Bronchial epithelial cell (primary cell): ENCODE measurements around the gene C19orf25. TPM values are rescaled to one million over a fixed set of nuclear protein-coding genes. Genes with fewer than 3 reads are reported as not detected.

Source experiments
- DNase-seq: peaks from one replicate; pipeline ENCODE4 v3.0.0-alpha.2; 2010; ENCODE audit warnings: low read depth
- FAIRE-seq: peaks from 2 replicates; lab custom pipeline; 2011; peaks lifted over from hg19 to GRCh38; lab: Jason Lieb, UNC
- H3K27me3 ChIP-seq: 2 replicates; pipeline ENCODE4 v1.5.1; 2011; ENCODE audit warnings: low read length; ENCODE audit not compliant: control insufficient read depth, insufficient read depth
- H3K36me3 ChIP-seq: 2 replicates; pipeline ENCODE4 v1.5.1; 2011; ENCODE audit warnings: low read length; ENCODE audit not compliant: control insufficient read depth, insufficient read depth
- H3K4me3 ChIP-seq: 2 replicates; pipeline ENCODE4 v1.5.1; 2011; ENCODE audit warnings: mild to moderate bottlenecking, low read depth, low read length, control low read depth
- total RNA-seq: library from RNA; depleted of rRNA; stranded (reverse); fragments of >200 nt; gene quantifications from 2 replicates; pipeline ENCODE4 v1.2.1, GENCODE V29; 2014
- TF ChIP-seq, protein P1 (sequence below): IDR thresholded peaks from 2 replicates; pipeline ENCODE4 v1.5.1; 2011; ENCODE audit warnings: mild to moderate bottlenecking, moderate library complexity, low read length, control low read depth, inconsistent platforms; ENCODE audit not compliant: insufficient read depth, severe bottlenecking

C19orf25 gene
- total RNA-seq, 1 donor from 2014 or later, result 24.7 TPM

DNA sequence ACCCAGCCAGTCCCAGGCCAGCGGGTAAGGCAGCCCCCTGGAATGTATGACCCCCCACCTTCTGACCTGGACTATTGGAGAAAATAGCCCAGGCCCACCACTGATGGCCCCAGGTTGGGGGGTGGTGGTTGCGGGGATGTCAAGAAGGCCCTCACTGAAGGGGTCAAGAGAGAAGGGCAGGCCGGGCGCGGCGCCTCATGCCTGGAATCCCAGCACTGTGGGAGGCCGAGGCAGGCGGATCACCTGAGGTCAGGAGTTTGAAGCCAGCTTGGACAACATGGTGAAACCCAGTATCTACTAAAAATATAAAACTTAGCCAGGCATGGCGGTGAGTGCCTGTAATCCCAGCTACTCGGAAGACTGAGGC lies 35.3 kb upstream of the C19orf25 start:
- Histone ChIP-seq H3K4me3 (no peak overlapping the region), H3K36me3 (no peaks in the 10 kb centered on the region), H3K27me3 (no peaks in the 10 kb centered on the region)
- TF ChIP-seq, protein P1, sequence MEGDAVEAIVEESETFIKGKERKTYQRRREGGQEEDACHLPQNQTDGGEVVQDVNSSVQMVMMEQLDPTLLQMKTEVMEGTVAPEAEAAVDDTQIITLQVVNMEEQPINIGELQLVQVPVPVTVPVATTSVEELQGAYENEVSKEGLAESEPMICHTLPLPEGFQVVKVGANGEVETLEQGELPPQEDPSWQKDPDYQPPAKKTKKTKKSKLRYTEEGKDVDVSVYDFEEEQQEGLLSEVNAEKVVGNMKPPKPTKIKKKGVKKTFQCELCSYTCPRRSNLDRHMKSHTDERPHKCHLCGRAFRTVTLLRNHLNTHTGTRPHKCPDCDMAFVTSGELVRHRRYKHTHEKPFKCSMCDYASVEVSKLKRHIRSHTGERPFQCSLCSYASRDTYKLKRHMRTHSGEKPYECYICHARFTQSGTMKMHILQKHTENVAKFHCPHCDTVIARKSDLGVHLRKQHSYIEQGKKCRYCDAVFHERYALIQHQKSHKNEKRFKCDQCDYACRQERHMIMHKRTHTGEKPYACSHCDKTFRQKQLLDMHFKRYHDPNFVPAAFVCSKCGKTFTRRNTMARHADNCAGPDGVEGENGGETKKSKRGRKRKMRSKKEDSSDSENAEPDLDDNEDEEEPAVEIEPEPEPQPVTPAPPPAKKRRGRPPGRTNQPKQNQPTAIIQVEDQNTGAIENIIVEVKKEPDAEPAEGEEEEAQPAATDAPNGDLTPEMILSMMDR, result no peak
- DNase-seq (no peak), FAIRE-seq (no peak)

- FAIRE-seq, result no peak
- TF ChIP-seq, protein P1, result peak; percentile 93
Observed at GRCh38 chr19:1513499-1514294, 34.7 kb upstream of the C19orf25 start.

DNA sequence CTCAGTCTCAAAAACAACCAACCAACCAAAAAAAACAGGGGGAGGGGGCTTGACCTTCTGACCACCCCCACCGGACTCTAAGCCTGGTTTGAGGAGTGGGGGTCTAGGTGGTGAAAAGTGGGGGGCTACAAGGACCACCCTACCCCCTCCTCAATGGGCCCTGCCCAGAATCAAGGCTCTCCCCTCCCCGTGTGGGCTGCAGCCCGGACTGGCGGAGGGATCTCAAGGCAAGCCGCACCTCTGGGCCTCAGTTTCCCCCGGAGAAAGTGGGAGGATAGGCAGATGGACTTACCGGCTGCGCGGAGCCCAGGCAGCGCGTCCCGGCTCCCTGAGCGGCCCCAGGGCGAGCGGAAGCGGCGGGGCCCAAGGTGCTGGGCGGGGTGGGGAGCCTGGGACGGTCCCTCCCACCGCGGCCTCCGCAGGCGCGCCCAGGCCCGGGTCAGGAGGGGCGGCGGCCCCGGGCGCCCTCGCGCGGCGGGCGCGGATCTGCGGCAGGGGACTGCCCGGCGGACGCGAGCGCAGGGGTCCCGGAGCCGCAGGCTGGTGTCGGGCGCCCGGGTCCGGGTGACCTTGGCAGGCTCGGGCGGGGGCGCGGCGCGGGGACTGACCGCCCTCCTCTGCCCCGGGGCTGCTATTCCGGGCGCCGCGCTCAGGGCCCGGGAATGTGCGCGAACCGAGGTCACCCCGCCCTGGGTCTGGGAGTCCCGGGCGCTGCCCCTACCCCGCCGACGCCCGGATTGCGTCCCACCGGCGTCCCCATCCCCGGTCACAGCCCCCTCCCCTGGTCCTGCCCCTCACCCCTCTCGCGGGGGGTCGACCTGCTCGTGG lies 33.9 kb upstream of the C19orf25 start, which contains the start of gene ADAMTSL5:
ADAMTSL5 (minus strand) TSS at position 349 of the 828 bp plus-strand sequence. CDS start 2,076 bp downstream, outside the sequence.
- Histone ChIP-seq H3K36me3 (no peaks in the 10 kb centered on the region), H3K4me3 (peak within 1 kb of the TSS; percentile 60), H3K27me3 (no peaks in the 10 kb centered on the region)
- FAIRE-seq, result no peak
- DNase-seq, result peak; percentile 41
- TF ChIP-seq, protein P1, result peak; percentile 3

More at GRCh38 chr19:1513499-1514294, 34.7 kb upstream of the C19orf25 start:
- DNase-seq, result peak; percentile 39
- no peaks in the 10 kb centered on the region for H3K27me3 ChIP-seq
- H3K36me3 ChIP-seq, result no peaks in the 10 kb centered on the region
- H3K4me3 ChIP-seq, result peak overlapping the region; percentile 60

DNA sequence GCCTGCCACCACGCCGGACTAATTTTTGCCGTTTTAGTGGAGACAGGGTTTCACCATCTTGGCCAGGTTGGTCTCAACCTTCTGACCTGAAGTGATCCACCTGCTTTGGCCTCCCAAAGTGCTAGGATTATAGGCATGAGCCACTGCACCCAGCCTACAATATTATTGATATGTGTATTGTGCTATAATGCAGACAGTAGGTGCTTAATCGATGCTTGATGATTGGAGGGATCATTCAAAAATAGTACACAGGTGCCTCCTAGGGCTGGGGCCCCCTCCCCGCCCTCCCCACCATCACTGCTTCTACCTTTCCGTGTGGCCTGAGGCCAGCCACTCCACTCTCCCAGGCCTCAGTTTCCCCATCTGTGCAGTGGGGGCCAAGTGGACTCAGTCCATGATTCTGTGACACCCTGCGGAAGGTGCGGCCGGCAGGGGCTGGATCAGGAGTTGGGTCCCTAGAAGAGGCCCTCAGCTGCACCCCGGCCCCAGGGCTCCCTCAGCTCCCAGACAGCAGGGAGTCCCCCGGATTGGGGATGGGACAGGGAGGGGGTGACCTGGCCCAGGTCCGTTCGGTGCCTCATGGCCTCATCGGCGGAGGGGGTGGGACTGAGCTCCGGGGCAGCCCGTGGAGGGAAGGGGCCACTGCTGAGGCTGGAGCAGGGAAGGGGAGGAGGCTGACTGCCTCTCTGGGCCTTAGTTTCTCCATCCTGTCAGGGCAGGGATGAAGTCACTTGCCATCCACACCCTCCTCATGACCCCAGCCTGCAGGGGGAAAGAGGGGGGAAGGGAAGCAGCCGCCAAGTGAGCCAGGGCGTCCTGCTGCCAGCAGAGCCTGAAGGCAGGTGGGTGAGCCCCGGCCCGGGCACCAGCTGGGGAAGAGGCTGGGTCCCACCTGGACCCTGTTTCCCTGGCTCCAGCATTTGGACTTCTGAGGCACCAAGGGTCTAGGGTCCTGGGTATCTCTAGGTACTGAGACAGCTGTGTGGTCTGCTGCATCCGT lies 32.6 kb upstream of the C19orf25 start:
- TF ChIP-seq, protein P1, result no peak
- Histone ChIP-seq H3K36me3 (no peaks in the 10 kb centered on the region), H3K27me3 (no peaks in the 10 kb centered on the region), H3K4me3 (no peak overlapping the region)
- FAIRE-seq (no peak), DNase-seq (no peak)

GRCh38 chr19:1510807-1511206 lies 31.8 kb upstream of the C19orf25 start:
- H3K36me3 ChIP-seq, result no peaks in the 10 kb centered on the region
- no peak overlapping the region for H3K4me3 ChIP-seq
- no peaks in the 10 kb centered on the region for H3K27me3 ChIP-seq
- FAIRE-seq (no peak), DNase-seq (no peak)
- TF ChIP-seq, protein P1, result no peak
